ENCODE data around the gene APLP2.

APLP2 gene

GRCh38 chr11:130133716-130134115 lies 64.0 kb downstream of the APLP2 start:
- no peak overlapping the region for H3K27ac ChIP-seq
- TF ChIP-seq, protein P1, sequence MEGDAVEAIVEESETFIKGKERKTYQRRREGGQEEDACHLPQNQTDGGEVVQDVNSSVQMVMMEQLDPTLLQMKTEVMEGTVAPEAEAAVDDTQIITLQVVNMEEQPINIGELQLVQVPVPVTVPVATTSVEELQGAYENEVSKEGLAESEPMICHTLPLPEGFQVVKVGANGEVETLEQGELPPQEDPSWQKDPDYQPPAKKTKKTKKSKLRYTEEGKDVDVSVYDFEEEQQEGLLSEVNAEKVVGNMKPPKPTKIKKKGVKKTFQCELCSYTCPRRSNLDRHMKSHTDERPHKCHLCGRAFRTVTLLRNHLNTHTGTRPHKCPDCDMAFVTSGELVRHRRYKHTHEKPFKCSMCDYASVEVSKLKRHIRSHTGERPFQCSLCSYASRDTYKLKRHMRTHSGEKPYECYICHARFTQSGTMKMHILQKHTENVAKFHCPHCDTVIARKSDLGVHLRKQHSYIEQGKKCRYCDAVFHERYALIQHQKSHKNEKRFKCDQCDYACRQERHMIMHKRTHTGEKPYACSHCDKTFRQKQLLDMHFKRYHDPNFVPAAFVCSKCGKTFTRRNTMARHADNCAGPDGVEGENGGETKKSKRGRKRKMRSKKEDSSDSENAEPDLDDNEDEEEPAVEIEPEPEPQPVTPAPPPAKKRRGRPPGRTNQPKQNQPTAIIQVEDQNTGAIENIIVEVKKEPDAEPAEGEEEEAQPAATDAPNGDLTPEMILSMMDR (IDR thresholded peaks at IDR 0.05) = no peak
- TF ChIP-seq ZFX (IDR thresholded peaks at IDR 0.05; ENCODE audit: borderline replicate concordance) = no peak

GRCh38 chr11:130136107-130136506 lies 66.4 kb downstream of the APLP2 start:
- TF ChIP-seq, protein P1 (IDR thresholded peaks at IDR 0.05) = no peak
- no peak for TF ChIP-seq ZFX (IDR thresholded peaks at IDR 0.05; ENCODE audit: borderline replicate concordance)
- H3K27ac ChIP-seq = no peak overlapping the region

DNA sequence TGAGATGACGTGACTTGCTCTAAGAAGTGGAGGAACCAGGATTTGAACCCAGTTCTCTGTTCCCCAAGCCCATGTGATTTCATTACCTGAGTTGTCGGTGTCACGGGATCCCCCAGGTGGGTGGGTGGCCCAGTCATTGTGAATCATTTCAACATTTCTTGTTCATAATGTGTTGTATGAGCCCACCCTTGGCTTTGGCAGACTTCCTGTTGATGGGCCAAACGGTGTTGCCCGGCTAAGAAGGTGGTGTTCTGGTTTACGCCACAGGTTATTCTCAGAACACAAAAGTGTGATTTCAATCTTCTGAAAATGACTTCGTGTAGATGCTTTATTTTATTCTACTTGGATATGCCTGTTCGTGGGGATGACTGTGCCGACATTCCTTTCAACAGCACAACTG lies 68.3 kb downstream of the APLP2 start:
- no peak overlapping the region for H3K27ac ChIP-seq
- no peak for TF ChIP-seq ZFX (IDR thresholded peaks at IDR 0.05; ENCODE audit: borderline replicate concordance)
- TF ChIP-seq, protein P1 (IDR thresholded peaks at IDR 0.05) = no peak

GRCh38 chr11:130139401-130139800 lies 69.7 kb downstream of the APLP2 start:
- no peak overlapping the region for H3K27ac ChIP-seq
- TF ChIP-seq ZFX (IDR thresholded peaks at IDR 0.05; ENCODE audit: borderline replicate concordance) = no peak
- TF ChIP-seq, protein P1 (IDR thresholded peaks at IDR 0.05) = no peak

DNA sequence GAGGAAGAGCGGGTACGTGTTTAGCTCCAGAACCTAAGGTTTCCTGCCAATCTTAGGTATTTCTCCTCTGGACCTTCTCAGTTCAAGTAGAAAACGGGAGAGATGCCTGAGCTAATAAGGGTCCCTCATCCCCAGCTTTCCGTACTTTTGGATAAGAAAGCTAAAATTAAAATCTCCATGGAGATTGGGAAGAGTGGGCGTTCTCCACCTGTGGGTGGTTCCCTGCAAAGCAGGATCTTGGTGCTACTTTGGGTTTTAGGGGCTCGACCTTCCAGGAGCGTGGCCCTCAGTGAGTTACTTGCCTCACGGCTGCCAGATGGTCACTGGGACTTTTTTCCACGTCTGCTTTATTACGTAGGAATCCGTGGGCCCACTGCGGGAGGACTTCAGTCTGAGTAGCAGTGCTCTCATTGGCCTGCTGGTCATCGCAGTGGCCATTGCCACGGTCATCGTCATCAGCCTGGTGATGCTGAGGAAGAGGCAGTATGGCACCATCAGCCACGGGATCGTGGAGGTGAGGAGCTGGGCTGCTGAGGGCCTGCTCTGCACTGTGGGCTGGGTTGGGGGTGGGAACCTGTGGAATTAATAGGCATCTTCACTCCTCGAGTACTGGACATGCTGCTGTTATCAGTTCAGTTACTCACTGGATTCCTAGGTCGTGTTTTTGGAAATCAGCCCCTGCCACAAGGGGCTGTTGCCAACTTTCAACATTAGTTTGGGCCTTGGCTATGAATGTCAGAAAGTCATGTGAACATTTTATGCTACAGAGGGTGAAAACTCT lies 72.1 kb downstream of the APLP2 start:
- no peak overlapping the region for H3K27ac ChIP-seq
- no peak for TF ChIP-seq ZFX (IDR thresholded peaks at IDR 0.05; ENCODE audit: borderline replicate concordance)
- TF ChIP-seq, protein P1 (IDR thresholded peaks at IDR 0.05) = no peak

- no peak overlapping the region for H3K27ac ChIP-seq
- TF ChIP-seq, protein P1 (IDR thresholded peaks at IDR 0.05) = no peak
- TF ChIP-seq ZFX (IDR thresholded peaks at IDR 0.05; ENCODE audit: borderline replicate concordance) = no peak
These were observed 74.4 kb downstream of the APLP2 start for GRCh38 chr11:130144141-130144540.

DNA sequence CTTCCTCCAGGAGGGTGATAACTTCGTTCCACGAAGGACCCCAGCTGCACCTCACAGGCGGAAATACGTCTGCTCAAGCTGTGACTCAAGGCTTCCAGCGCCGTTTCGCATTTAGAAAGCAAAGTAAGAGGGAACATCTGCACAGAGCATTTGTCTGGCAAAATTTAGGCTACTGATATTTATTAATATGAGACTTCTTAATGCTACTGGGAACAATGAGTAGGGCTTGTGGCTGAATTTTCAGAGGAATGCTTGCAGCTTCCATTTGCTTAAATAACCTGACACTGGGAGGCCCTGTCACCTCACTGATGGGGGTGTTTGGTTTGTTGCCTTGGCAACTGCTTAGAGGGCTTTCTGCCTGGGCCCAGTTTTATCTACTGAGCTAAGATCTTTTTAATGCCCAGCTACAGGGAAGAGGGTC lies 75.2 kb downstream of the APLP2 start:
- no peak for TF ChIP-seq ZFX (IDR thresholded peaks at IDR 0.05; ENCODE audit: borderline replicate concordance)
- H3K27ac ChIP-seq = no peak overlapping the region
